GM18858 (cell line): Measurements from ENCODE around the gene GMDS.

ENCODE experiments used
- ATAC-seq: cut with Tn5 transposase; IDR thresholded peaks from one replicate; pipeline ENCODE4 v1.9.1; 2021; ENCODE audit not compliant: unreplicated experiment

The GMDS gene

DNA sequence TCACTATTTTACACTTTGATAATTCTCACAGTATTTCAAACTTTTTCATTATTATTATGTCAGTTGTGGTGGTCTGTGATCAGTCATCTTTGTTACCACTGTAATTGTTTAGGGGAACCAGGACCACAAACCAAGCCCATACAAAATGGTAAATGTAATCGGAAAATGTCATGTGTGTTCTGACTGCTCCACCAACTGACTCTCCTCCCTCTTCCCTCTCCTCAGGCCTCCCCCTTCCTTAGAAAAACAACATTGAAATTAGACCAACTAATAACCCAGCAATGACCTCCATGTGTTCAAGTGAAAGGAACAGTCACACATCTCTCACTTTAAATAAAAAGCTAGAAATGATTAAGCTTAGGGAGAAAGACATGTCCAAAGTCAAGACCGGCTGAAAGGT lies 63.8 kb downstream of the GMDS start:
- no peak for ATAC-seq

- no peak for ATAC-seq
Measured at GRCh38 chr6:2179950-2180349, 65.5 kb downstream of the GMDS start.

GRCh38 chr6:2179241-2179640 lies 66.2 kb downstream of the GMDS start:
- ATAC-seq, result no peak

DNA sequence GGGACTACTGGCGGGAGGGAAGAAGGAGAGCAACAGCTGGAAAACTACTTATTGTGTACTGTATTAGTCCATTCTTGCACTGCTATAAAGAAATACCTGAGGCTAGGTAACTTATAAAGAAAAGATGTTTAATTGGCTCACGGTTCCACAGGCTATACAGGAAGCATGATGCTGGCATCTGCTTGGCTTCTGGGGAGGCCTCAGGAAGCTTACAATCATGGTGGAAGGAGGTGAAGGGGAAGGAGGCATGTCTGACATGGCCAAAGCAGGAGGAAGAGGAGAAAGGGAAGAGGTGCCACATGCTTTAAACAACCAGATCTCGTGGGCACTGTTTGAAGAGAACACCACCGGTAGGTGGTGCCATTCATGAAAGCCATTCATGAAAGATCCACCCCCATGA lies 67.3 kb downstream of the GMDS start:
- no peak for ATAC-seq

DNA sequence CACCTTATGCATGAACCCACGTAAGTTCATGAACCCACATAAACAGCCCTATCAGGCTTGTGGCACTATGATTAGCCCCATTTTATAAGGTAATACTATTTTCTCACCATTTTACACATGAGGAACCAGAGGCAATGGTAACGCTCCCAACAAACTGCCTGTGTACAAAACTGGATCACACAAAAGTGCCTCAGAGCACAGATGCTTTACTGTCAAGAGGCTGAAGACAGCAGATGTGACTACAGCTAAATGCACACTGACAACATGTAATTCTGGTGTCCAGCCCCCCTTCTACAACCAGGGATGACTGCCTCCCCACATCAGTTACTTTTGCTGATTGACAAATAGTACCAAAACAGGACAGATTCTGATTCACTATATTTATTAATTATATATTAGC lies 69.6 kb downstream of the GMDS start:
- no peak for ATAC-seq

- ATAC-seq, result no peak
Measured at GRCh38 chr6:2173203-2173961, 72.0 kb downstream of the GMDS start.

GRCh38 chr6:2171728-2172127 lies 73.7 kb downstream of the GMDS start:
- ATAC-seq, result no peak

DNA sequence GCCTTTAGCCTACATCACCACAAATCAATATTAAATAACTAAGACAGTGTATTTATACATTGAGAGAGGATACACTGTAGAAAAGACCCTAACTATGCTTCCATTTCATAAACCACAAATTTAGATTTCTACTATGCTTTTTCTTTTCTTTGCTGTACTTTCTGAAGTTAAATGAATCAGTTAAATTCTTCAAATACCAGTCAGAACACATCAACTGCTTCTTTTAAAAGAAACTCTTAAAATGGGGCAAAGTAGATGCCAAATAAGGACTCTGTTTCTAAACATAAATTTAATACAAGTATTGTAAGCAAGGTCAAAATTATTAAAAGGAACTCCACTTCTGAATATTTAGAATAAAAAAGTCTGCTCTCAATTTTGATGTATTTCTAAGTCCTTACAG lies 76.9 kb downstream of the GMDS start:
- no peak for ATAC-seq

DNA sequence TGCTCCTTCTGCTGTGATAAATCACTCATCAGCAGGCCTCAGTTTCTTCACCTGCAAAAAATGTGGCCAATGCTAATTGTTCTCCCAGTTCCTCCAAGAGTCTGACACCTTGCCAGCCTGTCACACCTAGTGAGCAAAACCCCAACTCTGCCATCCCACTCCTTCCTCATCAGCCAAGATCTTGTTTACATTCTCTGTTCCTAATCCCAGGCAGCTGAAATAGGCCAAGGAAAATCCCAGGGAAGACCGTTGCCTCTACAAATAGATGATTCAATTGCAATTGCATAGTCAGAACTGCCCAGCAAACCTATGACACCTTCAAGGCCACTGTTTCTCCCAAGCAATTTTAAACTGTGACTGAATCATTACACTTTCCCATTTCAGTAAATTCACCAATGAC lies 78.7 kb downstream of the GMDS start:
- no peak for ATAC-seq

GRCh38 chr6:2165286-2165685 lies 80.1 kb downstream of the GMDS start:
- no peak for ATAC-seq

- ATAC-seq, result no peak
Measured at GRCh38 chr6:2164481-2164880, 80.9 kb downstream of the GMDS start.

- no peak for ATAC-seq
Measured at GRCh38 chr6:2162079-2162445, 83.3 kb downstream of the GMDS start.

GRCh38 chr6:2158596-2159271 lies 86.7 kb downstream of the GMDS start:
- no peak for ATAC-seq

DNA sequence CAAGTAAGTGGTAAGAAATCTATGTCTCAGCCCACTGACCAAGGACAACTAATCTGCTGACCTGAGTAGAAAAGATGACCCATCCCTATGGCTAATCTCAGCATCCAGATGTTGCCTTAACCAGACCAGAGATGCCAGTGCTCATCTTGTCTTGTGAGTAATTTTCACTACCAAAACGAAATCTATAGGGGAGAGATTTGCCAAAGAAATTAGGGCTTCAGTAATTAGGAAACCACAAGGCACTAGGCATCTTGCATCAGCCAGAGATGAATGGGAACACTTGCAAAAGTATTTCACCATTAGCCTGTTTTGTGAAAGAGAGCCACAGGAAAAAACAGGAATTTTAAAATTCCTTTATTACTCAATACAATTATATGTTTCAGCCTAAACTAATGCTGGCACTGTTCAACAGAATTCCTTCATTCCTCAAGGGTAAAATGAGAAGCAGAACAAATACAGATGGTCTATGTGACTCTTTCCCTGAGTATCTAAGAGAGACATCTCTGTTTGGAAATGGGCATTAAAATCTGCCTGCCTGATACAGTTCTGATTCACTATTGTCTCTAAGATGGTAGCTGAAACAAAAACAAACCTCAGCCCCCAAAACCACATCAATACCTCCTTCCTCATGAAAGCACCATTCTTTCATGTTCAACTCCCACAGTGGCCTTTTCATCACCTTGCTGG lies 87.8 kb downstream of the GMDS start:
- no peak for ATAC-seq

- ATAC-seq, result no peak
Measured at GRCh38 chr6:2155206-2155605, 90.2 kb downstream of the GMDS start.

DNA sequence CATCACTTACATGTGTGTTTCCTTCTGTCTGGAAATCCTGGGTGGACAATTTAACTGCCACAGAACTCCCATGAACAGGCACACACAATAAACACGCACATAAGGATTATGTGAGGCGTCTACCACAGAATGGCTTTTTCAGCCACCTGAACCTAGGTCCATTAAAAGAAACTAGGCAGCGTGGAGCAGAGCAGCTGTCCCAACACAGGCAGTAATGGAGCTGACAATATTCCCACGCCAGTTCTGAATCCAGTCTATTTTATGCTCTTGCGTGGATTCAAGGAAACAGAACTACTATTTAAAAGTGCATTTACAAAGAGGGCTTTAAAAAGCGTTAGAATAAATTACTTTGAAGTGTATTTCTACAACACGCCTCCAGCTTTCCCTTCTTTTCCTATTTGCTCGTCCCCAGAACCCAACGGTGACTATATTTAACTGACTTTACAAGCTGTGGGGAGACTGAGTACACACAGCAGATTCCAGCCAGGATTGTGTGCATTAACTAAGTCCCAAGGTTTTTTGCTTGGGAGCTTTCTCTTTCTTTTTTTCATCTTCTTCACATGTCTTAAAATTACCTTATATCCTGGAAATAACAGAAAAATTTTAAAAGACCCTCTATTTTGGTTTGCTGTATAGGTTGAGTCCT lies 95.9 kb downstream of the GMDS start:
- ATAC-seq, result no peak

- no peak for ATAC-seq
Measured at GRCh38 chr6:2148748-2149147, 96.7 kb downstream of the GMDS start.

GRCh38 chr6:2147766-2148448 lies 97.5 kb downstream of the GMDS start:
- no peak for ATAC-seq

DNA sequence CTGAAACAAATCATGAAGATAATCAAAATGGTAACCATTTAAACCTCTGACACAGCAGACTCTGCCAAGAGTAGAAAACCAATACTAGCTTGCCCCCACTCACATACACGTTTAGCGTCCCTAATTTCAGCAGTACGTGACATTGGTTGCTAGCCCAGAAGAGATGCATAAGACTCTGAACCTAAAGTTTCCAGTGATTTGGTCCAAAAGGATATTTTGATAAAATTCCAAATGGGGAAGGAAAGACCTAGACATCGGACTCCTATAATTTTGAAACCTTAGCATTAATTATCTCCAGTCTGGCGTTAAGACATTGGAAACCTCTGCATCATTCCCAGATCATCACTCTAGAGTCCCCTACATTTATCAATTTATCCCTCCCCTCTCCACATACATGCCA lies 98.1 kb downstream of the GMDS start:
- no peak for ATAC-seq

DNA sequence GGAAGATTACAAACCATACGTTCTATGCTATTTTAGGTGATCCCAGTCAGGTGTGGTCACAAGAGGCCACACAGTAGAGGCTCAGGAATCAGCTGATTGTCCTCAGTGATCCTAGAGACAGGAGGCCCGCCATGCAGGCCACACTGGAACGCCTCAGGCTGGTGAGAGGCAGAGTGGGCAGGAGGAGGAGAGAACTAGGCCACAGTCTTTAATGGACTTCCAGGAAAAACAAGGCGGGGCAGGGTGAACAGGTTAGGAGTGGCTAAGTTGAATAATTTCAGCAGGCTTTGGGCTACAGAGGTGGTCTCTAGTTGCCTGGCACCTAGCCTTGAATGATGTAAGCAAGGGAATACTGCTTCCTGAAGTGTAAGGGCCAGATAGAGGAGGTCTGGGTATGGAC lies 101.2 kb downstream of the GMDS start:
- no peak for ATAC-seq

- no peak for ATAC-seq
Measured at GRCh38 chr6:2141644-2142290, 103.6 kb downstream of the GMDS start.
